Measurements from ENCODE around the gene CHRDL1. TPM values are rescaled to one million over a fixed set of nuclear protein-coding genes. Genes with fewer than 3 reads are reported as not detected.

The CHRDL1 gene
- polyA plus RNA-seq, 3 donors, result not detected

- Mint-ChIP-seq H3K27me3 (ENCODE audit: low read depth in 3 of 3) (peaks cover 0 to 6% (median 1%) of the 10 kb centered on the region in 3 donors), H3K9me3 (no peaks in the 10 kb centered on the region), H3K4me1 (peaks cover 5% of the 10 kb centered on the region), H3K27ac (no peak overlapping the region), H3K4me3 (no peak overlapping the region), H3K36me3 (no peaks in the 10 kb centered on the region)
- Histone ChIP-seq H3K4me1 (ENCODE audit: control insufficient read depth in 1 of 2, insufficient read depth in 2 of 2, low read length in 2 of 2) (no peaks in the 10 kb centered on the region), H3K4me2 (replicated peaks; ENCODE audit: extremely low read depth, low read length, poor library complexity, severe bottlenecking) (no peak overlapping the region), H3K79me2 (ENCODE audit: insufficient read depth, low read length) (no peaks in the 10 kb centered on the region), H3K4me3 (replicated peaks in 1 of 3; ENCODE audit: low read depth in 2 of 3, low read length in 3 of 3) (no peak overlapping the region), H3K27ac (ENCODE audit: low read depth in 1 of 2, low read length in 2 of 2) (no peak overlapping the region), H4K20me1 (ENCODE audit: insufficient read depth, low read length) (no peaks in the 10 kb centered on the region), H3K9ac (ENCODE audit: insufficient read depth, low read length, poor library complexity, severe bottlenecking) (no peak overlapping the region), H3K9me3 (replicated peaks in 1 of 2; ENCODE audit: control insufficient read depth in 1 of 2, insufficient read depth in 1 of 2, low read length in 2 of 2) (no peaks in the 10 kb centered on the region), H3K27me3 (ENCODE audit: control insufficient read depth in 2 of 2, insufficient read depth in 2 of 2, low read length in 2 of 2) (no peaks in the 10 kb centered on the region), H2AFZ (ENCODE audit: insufficient read depth, low read depth, low read length, poor library complexity, severe bottlenecking) (no peak overlapping the region), H3K36me3 (replicated peaks in 1 of 2; ENCODE audit: control insufficient read depth in 1 of 2, insufficient read depth in 2 of 2, low read length in 2 of 2) (no peaks in the 10 kb centered on the region)
- no peak for DNase-seq
- intact Hi-C loops (cut with micrococcal nuclease), result no loop called here
- TF ChIP-seq CTCF (IDR thresholded peaks at IDR 0.05), result no peak
- 83% methylated on average over 1 of the region's 5 CpGs for WGBS (ENCODE audit: insufficient coverage)
Measured at GRCh38 chrX:110743679-110744340, 51.8 kb downstream of the CHRDL1 start.

- Histone ChIP-seq H4K20me1 (ENCODE audit: insufficient read depth, low read length) (no peaks in the 10 kb centered on the region), H3K36me3 (replicated peaks in 1 of 2; ENCODE audit: control insufficient read depth in 1 of 2, insufficient read depth in 2 of 2, low read length in 2 of 2) (no peaks in the 10 kb centered on the region), H3K27me3 (ENCODE audit: control insufficient read depth in 2 of 2, insufficient read depth in 2 of 2, low read length in 2 of 2) (no peaks in the 10 kb centered on the region), H3K4me3 (replicated peaks in 1 of 3; ENCODE audit: low read depth in 2 of 3, low read length in 3 of 3) (no peak overlapping the region), H3K9me3 (replicated peaks in 1 of 2; ENCODE audit: control insufficient read depth in 1 of 2, insufficient read depth in 1 of 2, low read length in 2 of 2) (no peaks in the 10 kb centered on the region), H3K4me1 (ENCODE audit: control insufficient read depth in 1 of 2, insufficient read depth in 2 of 2, low read length in 2 of 2) (no peaks in the 10 kb centered on the region), H2AFZ (ENCODE audit: insufficient read depth, low read depth, low read length, poor library complexity, severe bottlenecking) (no peak overlapping the region), H3K9ac (ENCODE audit: insufficient read depth, low read length, poor library complexity, severe bottlenecking) (no peak overlapping the region), H3K27ac (ENCODE audit: low read depth in 1 of 2, low read length in 2 of 2) (no peak overlapping the region), H3K79me2 (ENCODE audit: insufficient read depth, low read length) (no peaks in the 10 kb centered on the region), H3K4me2 (replicated peaks; ENCODE audit: extremely low read depth, low read length, poor library complexity, severe bottlenecking) (no peak overlapping the region)
- no peaks in the 10 kb centered on the region for H3K4me1 Mint-ChIP-seq
- DNase-seq, result no peak
- H3K27me3 Mint-ChIP-seq (ENCODE audit: low read depth in 3 of 3), result peaks cover 0 to 4% (median 1%) of the 10 kb centered on the region in 3 donors
- H3K36me3 Mint-ChIP-seq, result no peaks in the 10 kb centered on the region
- WGBS (ENCODE audit: insufficient coverage), result no CpG with 5 or more reads among the region's 1 CpG
- H3K27ac Mint-ChIP-seq, result no peak overlapping the region
- no peak overlapping the region for H3K4me3 Mint-ChIP-seq
- no peaks in the 10 kb centered on the region for H3K9me3 Mint-ChIP-seq
- no peak for TF ChIP-seq CTCF (IDR thresholded peaks at IDR 0.05)
- intact Hi-C loops (cut with micrococcal nuclease), result no loop called here
Measured at GRCh38 chrX:110741213-110741796, 54.3 kb downstream of the CHRDL1 start.
